GM11168 (cell line): ENCODE data around the gene USP20.

Experiments
- in situ Hi-C: fragments of 300-500 bp; cut with MboI; formaldehyde crosslinking; loops from one replicate; pipeline ENCODE4 v1.12.0; 2022; ENCODE audit warnings: low sequenced_read_pairs; ENCODE audit not compliant: unreplicated experiment

Gene USP20

GRCh38 chr9:129851821-129852220, 16.6 kb downstream of the USP20 start:
- in situ Hi-C loops = no loop called here

DNA sequence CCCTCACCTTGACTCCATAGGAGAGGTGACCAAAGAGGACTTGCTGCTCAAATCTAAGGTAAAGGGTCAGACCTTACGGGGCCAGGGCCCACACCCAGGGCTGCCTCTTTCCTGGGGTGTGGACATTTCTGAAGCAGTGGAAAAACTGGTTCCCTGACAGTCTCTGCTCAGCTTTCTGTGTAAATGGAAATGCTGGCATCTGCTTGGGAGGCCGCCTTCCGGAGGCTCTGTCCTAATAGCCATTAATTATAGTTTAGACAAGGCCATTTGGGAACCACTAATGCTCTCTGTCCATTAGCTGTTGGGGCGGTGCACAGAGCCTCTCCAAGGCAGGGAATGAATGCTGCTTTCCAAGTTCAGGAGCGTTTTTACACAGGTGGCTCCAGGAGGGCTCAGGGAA, 17.3 kb downstream of the USP20 start:
- in situ Hi-C loops = no loop called here

DNA sequence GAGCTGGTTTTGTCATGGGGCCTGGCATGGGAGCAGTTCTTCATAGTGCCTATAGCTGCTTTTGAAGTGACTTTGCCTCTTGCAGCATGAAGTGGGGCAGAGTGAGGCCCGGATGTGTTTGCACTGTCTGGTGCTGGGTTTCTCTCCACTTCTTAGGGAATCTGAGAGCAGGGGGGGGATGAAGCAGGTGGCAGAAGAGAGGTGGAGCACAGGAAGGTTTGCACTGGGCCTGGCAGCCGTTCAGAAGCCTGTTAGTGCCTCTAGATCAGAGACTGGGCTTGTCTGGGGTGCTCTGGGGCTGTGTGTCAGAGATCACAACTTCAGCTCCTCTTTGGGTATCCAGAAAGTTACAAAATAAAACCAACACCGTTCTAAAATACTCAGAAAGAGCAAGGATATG, 18.4 kb downstream of the USP20 start:
- in situ Hi-C loops = no loop called here

DNA sequence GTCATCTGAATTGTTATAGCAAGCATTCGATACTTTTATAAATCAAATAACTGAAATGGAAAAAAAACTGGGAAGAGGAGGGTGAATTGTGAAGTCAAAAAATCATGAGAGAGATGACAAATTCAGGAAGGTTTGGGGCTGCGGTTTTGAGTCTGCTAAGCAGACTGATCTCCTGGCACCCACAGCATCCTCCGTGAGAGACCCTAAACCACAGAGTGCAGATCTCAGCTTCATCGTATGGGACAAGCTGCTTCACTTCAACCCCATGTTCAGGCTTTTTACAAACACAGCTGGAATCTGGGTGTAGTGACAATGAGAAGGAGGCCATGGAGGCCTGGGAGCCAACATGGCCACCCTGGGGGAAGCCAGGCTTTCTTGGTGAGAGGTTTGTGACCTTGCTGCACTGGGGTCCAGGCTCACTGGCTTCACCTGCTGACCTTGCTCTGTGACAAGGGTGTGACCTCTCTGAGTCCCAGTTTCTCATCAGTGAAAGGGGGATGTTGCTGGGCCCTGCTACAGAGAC, 19.4 kb downstream of the USP20 start:
- in situ Hi-C loops = no loop called here

- in situ Hi-C loops = no loop called here
Measured at GRCh38 chr9:129857207-129857606, 21.9 kb downstream of the USP20 start.

GRCh38 chr9:129858167-129858962, 23.1 kb downstream of the USP20 start:
- in situ Hi-C loops = no loop called here

DNA sequence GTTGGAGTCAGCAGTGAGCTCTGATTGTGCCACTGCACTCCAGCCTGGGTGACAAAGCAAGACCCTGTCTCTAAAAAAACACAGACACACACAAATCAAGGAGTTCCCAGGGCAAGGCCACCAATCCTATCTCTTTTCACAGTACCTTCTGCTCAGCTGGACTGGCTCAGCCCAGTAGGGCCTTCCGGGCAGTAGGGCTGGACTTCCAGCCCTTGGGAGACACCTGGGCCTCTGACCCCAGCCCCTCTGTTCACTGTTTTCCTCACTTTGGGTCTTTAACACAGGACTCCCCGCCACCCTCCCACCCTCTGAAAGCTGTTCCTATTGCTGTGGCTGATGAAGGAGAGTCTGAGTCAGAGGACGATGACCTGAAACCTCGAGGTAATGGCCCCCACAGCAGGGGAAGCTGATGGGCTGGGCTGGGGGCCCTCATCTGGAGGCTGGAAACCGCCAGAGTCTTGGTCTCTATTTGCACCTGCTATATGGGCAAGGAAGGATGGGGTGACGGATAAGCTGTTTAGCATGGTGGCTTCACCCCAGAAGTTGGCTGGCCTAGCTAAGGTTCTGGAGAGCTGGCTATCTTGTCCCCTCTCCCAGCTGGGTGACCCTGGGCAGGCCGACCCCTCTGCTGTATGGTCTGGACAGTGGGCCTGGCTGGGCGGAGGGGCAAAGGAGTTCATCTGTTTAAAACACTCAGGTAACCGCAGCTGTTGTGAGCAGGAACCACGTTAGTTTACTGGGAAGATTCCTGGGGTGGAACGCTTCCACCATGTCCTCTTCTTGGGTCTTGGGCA, 25.6 kb downstream of the USP20 start:
- in situ Hi-C loops = no loop called here

GRCh38 chr9:129861447-129861827, 26.2 kb downstream of the USP20 start:
- in situ Hi-C loops = no loop called here

DNA sequence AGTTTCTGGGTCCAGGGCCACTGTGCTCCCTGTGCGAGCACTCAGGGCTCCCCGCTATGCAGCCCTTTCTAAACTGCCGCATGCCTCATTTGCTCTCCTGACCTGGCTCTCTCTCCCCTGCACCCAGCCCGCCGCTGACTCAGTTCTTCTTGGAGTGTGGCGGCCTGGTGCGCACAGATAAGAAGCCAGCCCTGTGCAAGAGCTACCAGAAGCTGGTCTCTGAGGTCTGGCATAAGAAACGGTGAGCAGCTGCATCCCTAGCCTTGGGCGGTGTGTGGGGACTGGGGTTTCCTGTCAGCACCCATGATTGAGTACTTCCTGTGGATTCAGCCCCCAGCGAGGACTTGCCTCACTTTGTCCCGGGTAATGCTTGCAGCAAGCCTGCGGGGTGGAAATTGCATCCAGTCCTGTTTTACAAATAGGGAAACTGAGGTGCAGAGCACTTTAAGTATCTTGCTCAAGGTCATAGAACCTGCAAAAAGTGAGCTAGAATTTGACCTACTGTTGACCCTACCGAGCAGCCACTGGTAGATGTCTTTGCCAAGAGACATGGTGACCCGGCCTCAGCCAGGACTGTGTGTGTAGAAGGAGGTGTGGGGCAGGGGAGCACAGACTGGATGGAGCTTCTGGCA, 27.9 kb downstream of the USP20 start:
- in situ Hi-C loops = no loop called here

DNA sequence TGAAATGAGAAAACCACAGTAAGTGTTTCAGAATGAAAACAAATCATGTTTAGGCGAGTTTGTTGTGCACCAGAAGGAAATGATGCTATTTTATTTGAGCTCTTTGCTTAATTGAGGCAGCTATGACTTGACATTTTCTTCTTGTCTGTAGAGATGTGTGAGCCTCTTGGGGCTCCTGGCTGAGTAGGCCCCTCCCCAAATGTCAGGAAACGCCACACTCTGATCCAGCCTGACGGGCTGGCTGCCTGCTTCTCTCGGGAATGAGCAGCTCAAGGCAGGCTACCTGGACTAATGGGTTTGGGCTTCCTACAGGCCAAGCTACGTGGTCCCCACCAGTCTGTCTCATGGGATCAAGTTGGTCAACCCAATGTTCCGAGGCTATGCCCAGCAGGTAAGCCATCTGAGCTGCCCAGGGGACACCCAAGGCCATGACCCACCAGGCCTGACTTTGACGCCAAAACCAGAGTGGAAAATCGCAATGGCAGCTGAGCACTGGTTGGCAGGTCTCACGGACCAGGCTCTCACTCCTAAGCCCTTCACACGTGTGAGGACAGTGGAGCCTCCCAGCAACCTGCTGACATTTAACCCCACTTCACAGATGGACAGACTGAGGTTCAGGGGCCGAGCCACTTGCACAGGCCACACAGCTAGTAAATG, 29.9 kb downstream of the USP20 start:
- in situ Hi-C loops = no loop called here

- in situ Hi-C loops = no loop called here
Measured at GRCh38 chr9:129865668-129866320, 30.5 kb downstream of the USP20 start.

DNA sequence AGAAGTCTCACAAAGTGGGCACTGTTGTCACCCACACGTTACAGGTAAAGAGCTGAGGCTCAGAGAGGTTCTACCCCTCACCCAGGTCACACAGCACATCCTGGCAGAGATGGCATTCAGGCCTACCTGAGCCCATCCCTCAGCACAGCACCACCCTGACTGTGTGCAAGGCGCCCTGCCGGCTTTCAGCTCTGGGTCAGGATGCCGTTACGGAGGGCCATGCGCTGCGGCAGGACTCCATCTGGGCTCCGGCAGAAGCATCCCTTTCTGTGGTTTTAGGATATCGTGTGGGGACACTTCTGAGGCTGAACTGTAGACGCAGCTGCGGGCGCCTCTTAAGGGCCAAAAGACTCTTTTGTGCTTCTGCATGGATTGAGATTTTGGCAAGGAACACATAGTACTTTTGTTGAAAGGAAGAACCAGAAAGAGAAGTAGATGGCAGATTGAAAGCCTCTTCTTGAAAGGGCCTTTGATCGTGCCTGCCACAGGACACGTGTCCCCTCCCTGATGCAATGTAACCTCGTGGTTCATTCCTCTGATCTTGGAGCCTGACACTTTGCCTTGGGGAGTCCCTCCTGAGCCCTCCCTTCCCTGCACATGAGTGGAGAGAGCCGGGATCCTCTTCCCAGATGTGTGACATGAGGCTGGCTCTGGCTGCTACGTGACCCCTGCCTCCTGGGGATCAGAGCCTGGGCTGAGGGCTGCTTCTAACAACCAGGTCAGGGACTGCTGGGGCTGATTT, 31.3 kb downstream of the USP20 start:
- in situ Hi-C loops = no loop called here

GRCh38 chr9:129867136-129868022, 32.1 kb downstream of the USP20 start:
- in situ Hi-C loops = no loop called here

DNA sequence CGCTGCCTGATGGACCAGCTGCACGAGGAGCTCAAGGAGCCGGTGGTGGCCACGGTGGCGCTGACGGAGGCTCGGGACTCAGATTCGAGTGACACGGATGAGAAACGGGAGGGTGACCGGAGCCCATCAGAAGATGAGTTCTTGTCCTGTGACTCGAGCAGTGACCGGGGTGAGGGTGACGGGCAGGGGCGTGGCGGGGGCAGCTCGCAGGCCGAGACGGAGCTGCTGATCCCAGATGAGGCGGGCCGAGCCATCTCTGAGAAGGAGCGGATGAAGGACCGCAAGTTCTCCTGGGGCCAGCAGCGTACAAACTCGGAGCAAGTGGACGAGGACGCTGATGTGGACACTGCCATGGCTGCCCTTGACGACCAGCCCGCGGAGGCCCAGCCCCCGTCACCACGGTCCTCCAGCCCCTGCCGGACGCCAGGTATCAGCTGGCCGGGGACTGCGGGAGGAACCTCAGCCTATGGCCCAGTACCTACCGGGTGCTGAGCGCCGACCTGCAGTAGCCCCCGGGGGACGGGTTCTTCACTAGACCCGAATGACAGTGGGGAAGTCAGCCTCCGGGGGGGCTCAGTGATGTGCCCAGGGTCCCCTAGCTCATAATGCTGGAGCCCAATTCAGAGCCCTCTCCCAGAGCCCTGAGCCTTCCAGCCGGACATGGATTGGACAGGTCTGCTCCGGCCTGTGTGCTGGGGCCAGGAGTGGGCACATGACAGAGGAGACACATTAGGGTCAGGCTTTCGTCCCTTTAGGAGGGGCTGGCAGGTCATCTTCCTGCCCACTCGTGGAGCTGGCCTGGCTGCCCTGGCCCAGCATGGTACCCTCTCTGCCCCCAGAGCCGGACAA, 33.0 kb downstream of the USP20 start:
- in situ Hi-C loops = no loop called here

DNA sequence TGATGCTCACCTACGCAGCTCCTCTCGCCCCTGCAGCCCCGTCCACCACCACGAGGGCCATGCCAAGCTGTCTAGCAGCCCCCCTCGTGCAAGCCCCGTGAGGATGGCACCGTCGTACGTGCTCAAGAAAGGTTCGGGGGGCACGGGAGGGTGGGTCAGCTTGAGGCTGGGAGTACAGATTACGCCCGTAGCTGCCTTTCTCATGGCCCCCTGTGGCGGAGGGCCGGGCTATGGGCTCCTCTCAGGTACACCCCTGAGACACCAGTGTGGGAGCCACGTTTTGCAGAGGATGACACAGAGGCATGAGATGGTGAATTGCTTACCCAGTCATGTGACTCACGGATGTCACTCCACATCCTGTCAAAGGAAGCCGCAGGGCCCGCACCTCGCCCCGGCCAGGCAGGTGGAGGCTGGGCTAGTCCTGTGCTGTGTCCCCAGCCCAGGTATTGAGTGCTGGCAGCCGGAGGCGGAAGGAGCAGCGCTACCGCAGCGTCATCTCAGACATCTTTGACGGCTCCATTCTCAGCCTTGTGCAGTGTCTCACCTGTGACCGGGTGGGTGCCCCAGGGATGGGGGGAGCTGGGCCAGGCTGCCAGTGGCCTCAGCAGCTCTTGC, 33.7 kb downstream of the USP20 start:
- in situ Hi-C loops = no loop called here

GRCh38 chr9:129869585-129870501, 34.6 kb downstream of the USP20 start:
- in situ Hi-C loops = no loop called here
